Measurements from ENCODE around the gene TBC1D10B. TPM values are rescaled to one million over a fixed set of nuclear protein-coding genes. Genes with fewer than 3 reads are reported as not detected.

The TBC1D10B gene
- total RNA-seq, 2 experiments from 2014 or later = 12.7 to 14.7 TPM

GRCh38 chr16:30399435-30400186 lies 29.3 kb upstream of the TBC1D10B start:
- Histone ChIP-seq H3K9me3 (ENCODE audit: control insufficient read depth in 1 of 2, insufficient read depth in 1 of 2, low read length in 2 of 2) (no peaks in the 10 kb centered on the region), H3K27ac (ENCODE audit: low read depth in 1 of 2, low read length in 2 of 2) (no peak overlapping the region), H3K27me3 (ENCODE audit: control insufficient read depth in 1 of 2, insufficient read depth in 2 of 2, low read length in 2 of 2) (no peaks in the 10 kb centered on the region), H3K4me3 (ENCODE audit: low read length) (peak overlapping the region; percentile 81), H3K4me1 (ENCODE audit: insufficient read depth, low read length) (peaks cover 49% of the 10 kb centered on the region), H3K36me3 (ENCODE audit: insufficient read depth, low read length) (peaks cover 19% of the 10 kb centered on the region)
- no peak for ATAC-seq (ENCODE audit: poor library complexity)
- H3K9me3 Mint-ChIP-seq = no peaks in the 10 kb centered on the region
- peaks cover 13% of the 10 kb centered on the region for H3K36me3 Mint-ChIP-seq (ENCODE audit: low read depth)
- H3K4me3 Mint-ChIP-seq = peak overlapping the region; percentile 91
- no peak for DNase-seq
- peak overlapping the region; percentile 76 for H3K27ac Mint-ChIP-seq
- CTCF ChIA-PET = interaction anchor here (2.2 kb wide), 1 partner anchor 10 kb away, joined by 10 read pairs; no protein-coding TSS in a partner anchor
- intact Hi-C loops (cut with DNase I, micrococcal nuclease) = loop anchor here (10.0 kb wide), 2 partner anchors 45 to 335 kb away; partner anchors contain the start of genes CD2BP2 (in 2 of the 2) and ALDOA (in 1 of the 2)
- peaks cover 48% of the 10 kb centered on the region for H3K4me1 Mint-ChIP-seq (ENCODE audit: low read depth)
- TF ChIP-seq CTCF (IDR thresholded peaks at IDR 0.05) = no peak
- POLR2A ChIA-PET = interaction anchor here (0.8 to 9.0 kb wide), 2 partner anchors 19 to 29 kb away, joined by 3 to 147 read pairs; partner anchors contain the start of genes SEPTIN1 and TBC1D10B
- H3K27me3 Mint-ChIP-seq = no peaks in the 10 kb centered on the region

- H3K27ac Mint-ChIP-seq = peak overlapping the region; percentile 76
- H3K27me3 ChIP-seq (ENCODE audit: control insufficient read depth in 1 of 2, insufficient read depth in 2 of 2, low read length in 2 of 2) = no peaks in the 10 kb centered on the region
- H3K27ac ChIP-seq (ENCODE audit: low read depth in 1 of 2, low read length in 2 of 2) = no peak overlapping the region
- ChIA-PET CTCF (interaction anchor here (2.2 kb wide), 2 partner anchors 10 to 11 kb away, joined by 7 to 10 read pairs; no protein-coding TSS in a partner anchor), POLR2A (interaction anchor here (9.0 kb wide), 1 partner anchor 18 kb away, joined by 147 read pairs; the partner anchor contains the start of gene SEPTIN1)
- peaks cover 55% of the 10 kb centered on the region for H3K4me1 ChIP-seq (ENCODE audit: insufficient read depth, low read length)
- peaks cover 19% of the 10 kb centered on the region for H3K36me3 ChIP-seq (ENCODE audit: insufficient read depth, low read length)
- no peaks in the 10 kb centered on the region for H3K27me3 Mint-ChIP-seq
- no peak for TF ChIP-seq CTCF (IDR thresholded peaks at IDR 0.05)
- no peaks in the 10 kb centered on the region for H3K9me3 ChIP-seq (ENCODE audit: control insufficient read depth in 1 of 2, insufficient read depth in 1 of 2, low read length in 2 of 2)
- H3K4me1 Mint-ChIP-seq (ENCODE audit: low read depth) = peaks cover 53% of the 10 kb centered on the region
- no peak for ATAC-seq (ENCODE audit: poor library complexity)
- no peak overlapping the region for H3K4me3 ChIP-seq (ENCODE audit: low read length)
- peaks cover 13% of the 10 kb centered on the region for H3K36me3 Mint-ChIP-seq (ENCODE audit: low read depth)
- intact Hi-C loops (cut with DNase I, micrococcal nuclease) = no loop called here
- H3K9me3 Mint-ChIP-seq = no peaks in the 10 kb centered on the region
- DNase-seq = no peak
- H3K4me3 Mint-ChIP-seq = peak overlapping the region; percentile 70
Observed at GRCh38 chr16:30398661-30399434, 28.6 kb upstream of the TBC1D10B start.

- ATAC-seq (ENCODE audit: poor library complexity) = no peak
- H3K4me3 Mint-ChIP-seq = no peak overlapping the region
- no peak overlapping the region for H3K4me3 ChIP-seq (ENCODE audit: low read length)
- no peak for TF ChIP-seq CTCF (IDR thresholded peaks at IDR 0.05)
- POLR2A ChIA-PET = interaction anchor here (1.0 to 9.0 kb wide), 2 partner anchors 17 to 27 kb away, joined by 4 to 147 read pairs; partner anchors contain the start of genes SEPTIN1 and TBC1D10B
- H3K27ac Mint-ChIP-seq = no peak overlapping the region
- H3K27me3 Mint-ChIP-seq = no peaks in the 10 kb centered on the region
- peaks cover 13% of the 10 kb centered on the region for H3K36me3 Mint-ChIP-seq (ENCODE audit: low read depth)
- peaks cover 53% of the 10 kb centered on the region for H3K4me1 Mint-ChIP-seq (ENCODE audit: low read depth)
- no peaks in the 10 kb centered on the region for H3K9me3 ChIP-seq (ENCODE audit: control insufficient read depth in 1 of 2, insufficient read depth in 1 of 2, low read length in 2 of 2)
- H3K27ac ChIP-seq (ENCODE audit: low read depth in 1 of 2, low read length in 2 of 2) = no peak overlapping the region
- peaks cover 19% of the 10 kb centered on the region for H3K36me3 ChIP-seq (ENCODE audit: insufficient read depth, low read length)
- no peaks in the 10 kb centered on the region for H3K9me3 Mint-ChIP-seq
- intact Hi-C loops (cut with DNase I, micrococcal nuclease) = no loop called here
- CTCF ChIA-PET = interaction anchor here (2.2 kb wide), 1 partner anchor 11 kb away, joined by 7 read pairs; no protein-coding TSS in a partner anchor
- no peak for DNase-seq
- H3K4me1 ChIP-seq (ENCODE audit: insufficient read depth, low read length) = peaks cover 55% of the 10 kb centered on the region
- no peaks in the 10 kb centered on the region for H3K27me3 ChIP-seq (ENCODE audit: control insufficient read depth in 1 of 2, insufficient read depth in 2 of 2, low read length in 2 of 2)
Observed at GRCh38 chr16:30397776-30398660, 27.7 kb upstream of the TBC1D10B start.

Measured in CD4-positive, alpha-beta T cell (primary cell).